GM21447 (cell line): ENCODE results near the gene NEGR1.

Experiments used
- ATAC-seq: cut with Tn5 transposase; IDR thresholded peaks from one replicate; pipeline ENCODE4 v1.9.1; 2021; ENCODE audit not compliant: unreplicated experiment

Gene NEGR1

GRCh38 chr1:71869326-71869725 lies 413.0 kb downstream of the NEGR1 start:
- no peak for ATAC-seq

DNA sequence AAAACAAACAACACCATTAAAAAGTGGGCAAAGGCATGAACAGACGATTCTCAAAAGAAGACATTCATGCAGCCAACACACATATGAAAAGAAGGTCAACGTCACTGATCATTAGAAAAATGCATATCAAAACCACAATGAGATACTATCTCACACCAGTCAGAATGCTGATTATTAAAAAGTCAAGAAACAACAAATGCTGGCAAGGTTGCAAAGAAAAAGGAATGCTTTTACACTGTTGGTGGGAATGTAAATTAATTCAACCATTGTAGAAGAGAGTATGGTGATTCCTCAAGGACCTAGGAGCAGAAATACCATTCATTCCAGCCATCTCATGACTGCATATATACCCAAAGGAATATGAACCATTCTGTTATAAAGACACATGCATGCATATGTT lies 419.6 kb downstream of the NEGR1 start:
- no peak for ATAC-seq

DNA sequence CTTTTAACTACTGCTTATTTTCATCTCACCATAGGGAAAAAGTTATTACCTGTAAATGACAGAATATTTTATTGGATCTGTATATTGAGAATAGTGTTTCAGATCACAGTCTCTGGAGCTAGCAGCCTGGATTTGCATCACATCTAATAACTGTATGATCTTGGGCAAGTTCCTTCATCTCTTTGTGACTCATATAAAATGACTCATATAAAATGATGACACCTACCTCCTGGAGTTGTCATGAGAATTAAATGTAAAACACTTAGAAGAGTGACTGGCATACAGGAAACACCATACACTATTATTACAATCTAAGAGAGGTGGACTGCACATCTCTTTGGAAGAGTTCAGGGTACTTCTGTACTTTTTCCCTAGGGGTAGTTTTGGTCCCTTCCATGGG lies 421.3 kb downstream of the NEGR1 start:
- ATAC-seq: no peak

GRCh38 chr1:71859806-71860205 lies 422.5 kb downstream of the NEGR1 start:
- no peak for ATAC-seq

- no peak for ATAC-seq
These were observed 424.5 kb downstream of the NEGR1 start for GRCh38 chr1:71857862-71858261.

DNA sequence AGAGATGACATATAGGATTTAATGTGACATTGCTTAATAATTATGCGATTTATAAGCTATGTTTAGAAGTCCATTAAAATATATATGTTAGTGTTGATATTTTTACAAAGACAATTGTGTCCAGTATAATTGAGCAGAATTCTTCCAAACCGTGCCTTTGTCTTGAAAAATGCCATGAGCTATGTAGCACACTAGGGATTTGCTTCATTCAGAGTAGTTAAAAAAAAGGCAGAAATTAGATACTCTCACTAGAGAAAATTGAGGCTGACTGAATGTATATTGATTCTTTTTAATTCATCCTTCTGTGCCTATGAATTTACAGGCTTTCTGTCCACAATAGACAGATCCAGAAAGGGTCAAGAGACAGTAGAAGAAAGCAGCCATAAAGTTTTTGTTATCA lies 429.0 kb downstream of the NEGR1 start:
- ATAC-seq: no peak

DNA sequence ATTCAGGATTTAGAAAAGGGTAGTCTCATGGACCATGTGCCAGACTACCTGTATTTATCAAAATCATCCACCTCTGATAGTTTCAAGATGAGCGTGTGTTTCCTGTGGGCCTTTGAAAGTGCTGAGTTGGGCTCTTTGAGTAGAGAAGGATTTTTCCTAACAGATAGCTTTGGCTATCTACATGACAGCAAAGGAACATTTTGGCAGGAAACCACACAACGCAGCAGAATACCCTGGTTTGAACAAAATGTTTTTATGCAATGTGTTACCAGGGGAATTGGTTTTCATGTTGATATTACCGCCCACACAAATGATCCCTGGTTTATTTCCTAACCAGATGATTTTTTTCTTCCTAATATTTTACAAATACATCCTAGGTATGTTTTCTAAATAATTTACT lies 431.4 kb downstream of the NEGR1 start:
- no peak for ATAC-seq

GRCh38 chr1:71850515-71850914 lies 431.8 kb downstream of the NEGR1 start:
- ATAC-seq: no peak

DNA sequence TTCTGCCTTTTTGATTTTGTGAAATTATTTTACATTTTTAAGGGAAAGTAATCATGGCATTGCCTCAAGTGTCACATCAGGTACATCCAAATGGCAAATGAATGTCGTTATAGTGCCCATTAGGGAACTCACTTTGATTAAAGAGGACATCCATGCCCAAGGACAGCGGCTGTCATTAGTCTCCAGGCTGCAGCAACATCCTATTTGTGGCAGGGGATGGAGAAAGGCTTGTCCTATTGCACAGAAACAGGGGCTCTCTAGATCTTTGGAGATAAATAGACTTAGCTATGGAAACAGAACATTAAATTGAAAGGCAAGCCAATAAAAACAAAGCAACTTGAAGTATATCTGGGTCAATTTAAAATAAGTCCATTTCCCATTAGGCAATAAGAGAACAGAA lies 439.3 kb downstream of the NEGR1 start:
- no peak for ATAC-seq

- ATAC-seq: no peak
These were observed 442.5 kb downstream of the NEGR1 start for GRCh38 chr1:71839876-71840275.

- ATAC-seq: no peak
These were observed 445.4 kb downstream of the NEGR1 start for GRCh38 chr1:71836904-71837303.

GRCh38 chr1:71835442-71835813 lies 446.9 kb downstream of the NEGR1 start:
- ATAC-seq: no peak

DNA sequence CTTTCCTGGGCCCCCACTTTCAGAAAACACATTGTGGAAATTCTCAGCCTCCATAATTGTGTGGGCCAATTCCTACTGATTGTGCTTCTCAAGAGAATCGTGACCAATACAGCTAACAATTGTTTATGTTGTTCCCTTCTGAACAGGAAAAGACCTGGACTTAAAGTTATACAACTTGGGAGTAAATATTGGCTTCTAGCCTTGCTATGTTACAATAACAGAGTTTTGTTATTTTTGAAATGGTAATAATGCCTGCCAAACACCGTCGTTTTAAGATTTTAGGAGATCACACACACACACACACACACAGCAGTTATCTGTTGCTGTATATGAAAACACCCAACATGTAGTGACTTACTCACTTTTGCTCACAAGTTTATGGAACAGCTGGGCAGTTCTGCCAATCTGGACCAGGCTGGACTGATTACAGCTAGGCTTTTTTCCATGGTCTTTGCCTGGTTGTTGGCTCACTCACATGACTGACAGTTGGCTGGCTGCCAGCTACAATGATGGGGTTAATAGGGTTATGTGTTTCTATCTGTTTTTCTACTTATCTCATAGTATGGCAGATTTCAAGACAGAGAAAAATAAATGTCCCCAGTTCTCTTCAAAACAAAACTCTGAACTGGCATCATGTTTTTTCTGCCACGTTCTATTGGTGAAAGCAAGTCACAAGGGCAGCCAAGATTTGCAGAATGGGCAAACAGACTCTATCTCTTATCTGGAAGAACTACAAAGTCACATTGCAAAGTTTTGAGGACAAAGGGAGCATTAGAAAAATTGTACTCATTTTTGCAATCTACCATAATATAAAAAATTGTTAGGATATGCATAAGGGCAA lies 447.5 kb downstream of the NEGR1 start:
- ATAC-seq: no peak

DNA sequence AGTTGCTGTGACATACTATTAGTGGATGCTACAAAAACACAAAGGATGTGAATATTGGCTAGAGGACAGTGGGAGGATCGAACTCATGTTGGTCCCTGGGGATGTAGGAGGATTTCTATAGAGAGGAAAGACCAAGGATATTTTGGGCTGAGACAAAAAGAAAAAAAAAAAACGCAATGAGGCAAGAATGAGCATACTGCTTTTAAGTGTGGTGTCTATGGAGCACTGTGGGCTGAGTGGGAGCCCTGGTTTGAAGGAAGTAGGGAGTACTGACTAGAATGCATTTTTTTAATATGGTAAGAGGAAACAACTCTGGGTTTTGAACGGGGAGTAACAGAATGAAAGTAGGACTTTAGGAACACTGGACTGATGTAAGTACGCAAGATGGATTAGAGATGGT lies 450.7 kb downstream of the NEGR1 start:
- no peak for ATAC-seq

DNA sequence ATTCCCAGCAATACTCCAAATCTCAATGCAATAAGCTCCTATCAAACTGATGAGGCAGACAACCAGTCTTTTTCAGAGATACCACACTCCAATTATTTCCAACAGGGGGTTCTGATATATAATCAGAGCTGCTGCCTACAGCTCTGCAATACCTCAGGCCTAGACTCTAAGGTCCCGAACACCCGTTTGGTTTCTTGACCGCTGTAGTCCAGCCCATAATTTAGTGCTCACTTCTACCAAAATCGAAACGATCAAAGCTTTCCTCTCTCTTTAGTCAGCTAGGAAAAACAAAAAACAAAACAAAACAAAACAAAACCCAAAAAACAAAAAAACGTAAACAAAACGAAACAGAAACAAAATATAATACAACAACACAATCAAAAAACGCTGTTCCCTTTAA lies 453.0 kb downstream of the NEGR1 start:
- ATAC-seq: no peak

GRCh38 chr1:71828431-71829012 lies 453.8 kb downstream of the NEGR1 start:
- ATAC-seq: no peak

DNA sequence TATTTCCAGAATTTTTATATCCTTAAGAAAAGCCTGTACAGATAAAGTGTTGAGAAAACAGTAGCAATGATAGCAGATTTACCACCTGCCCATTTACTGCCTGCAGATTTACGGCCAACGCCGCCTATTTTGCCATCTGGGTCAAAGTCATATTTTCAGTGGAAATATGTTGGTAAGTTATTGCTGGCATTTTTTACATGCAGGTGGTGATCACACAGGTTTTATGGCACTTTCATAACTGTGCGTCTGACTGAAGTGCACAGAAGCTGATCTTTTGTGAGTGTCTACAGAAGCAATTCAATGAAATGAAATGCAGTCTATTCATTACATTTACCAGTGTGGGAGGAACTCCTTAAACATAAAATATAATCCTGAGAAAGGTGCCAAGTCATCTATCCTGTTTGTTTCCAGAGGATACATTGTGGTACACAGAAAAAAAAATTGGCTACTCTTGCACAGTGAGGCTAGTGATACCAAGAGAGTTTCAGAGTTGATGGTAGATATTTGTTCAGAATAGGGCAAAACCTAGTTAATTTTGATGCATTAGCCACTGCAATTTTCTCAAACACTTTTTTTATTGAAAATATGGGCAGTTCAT lies 458.5 kb downstream of the NEGR1 start:
- no peak for ATAC-seq

GRCh38 chr1:71817028-71817427 lies 465.3 kb downstream of the NEGR1 start:
- ATAC-seq: no peak

- no peak for ATAC-seq
These were observed 473.3 kb downstream of the NEGR1 start for GRCh38 chr1:71809085-71809484.

DNA sequence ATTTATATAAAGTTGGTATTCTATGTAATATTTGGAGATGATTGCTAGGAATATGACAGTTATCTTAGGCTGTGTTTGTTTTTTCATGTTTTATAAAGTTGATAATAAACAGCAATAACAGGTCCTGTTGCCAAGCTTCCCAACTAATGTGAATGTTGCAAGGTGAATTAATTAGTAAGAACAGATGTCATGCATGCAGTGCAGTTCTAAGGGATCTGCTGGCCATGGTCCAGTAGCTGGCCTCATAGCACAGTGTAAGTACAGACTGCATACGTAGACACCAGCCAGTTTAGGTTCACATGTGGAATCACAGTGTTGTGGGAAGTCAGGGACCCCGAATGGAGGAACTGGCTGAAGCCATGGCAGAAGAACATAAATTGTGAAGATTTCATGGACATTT lies 478.2 kb downstream of the NEGR1 start:
- ATAC-seq: no peak

- ATAC-seq: no peak
These were observed 486.3 kb downstream of the NEGR1 start for GRCh38 chr1:71796006-71796405.

- no peak for ATAC-seq
These were observed 490.1 kb downstream of the NEGR1 start for GRCh38 chr1:71792264-71792663.
